Measurements from ENCODE around the gene CRYBG1. TPM values are rescaled to one million over a fixed set of nuclear protein-coding genes. Genes with fewer than 3 reads are reported as not detected.

The CRYBG1 gene
- total and polyA plus RNA-seq, 2 of the 13 experiments (the other 11 are each of a cell fraction or from before 2014, with no cell fraction given), result 10.1 to 21.9 TPM

- TF ChIP-seq ZMYM3 (CRISPR knock-in tag; IDR thresholded peaks at IDR 0.05) (no peak), ZSCAN5A (CRISPR knock-in tag; IDR thresholded peaks at IDR 0.05; ENCODE audit: borderline replicate concordance) (no peak), RAD21 (CRISPR knock-in tag; IDR thresholded peaks at IDR 0.05) (peak; percentile 31; the same call in 1 of the 2 replicates), HOXA5 (CRISPR knock-in tag; IDR thresholded peaks at IDR 0.05) (no peak), STAG1 (CRISPR knock-in tag; IDR thresholded peaks at IDR 0.05) (peak; percentile 73)
These were observed 25.7 kb upstream of the CRYBG1 start (continued) for GRCh38 chr6:106334646-106335448.

- in situ Hi-C loops (cut with HindIII; ENCODE audit: extremely low pct_ligation_motif_present, low pct_unique_long_range_greater_than_20kb) (loop anchor here (10.0 to 25.0 kb wide), 2 partner anchors 225 to 648 kb away; no protein-coding TSS in a partner anchor), intact Hi-C loops (cut with micrococcal nuclease; ENCODE audit: unreplicated experiment) (loop anchor here (1.0 to 5.0 kb wide), 3 partner anchors 106 to 227 kb away; no protein-coding TSS in a partner anchor)
- H3K27ac ChIP-seq (ENCODE audit: extremely low read length, insufficient read depth, low read length), result no peak overlapping the region
- ChIA-PET CTCF (ENCODE audit: low intra/inter-chr PET ratio, low total read pairs) (interaction anchor here (1.8 kb wide), 1 partner anchor 227 kb away, joined by 6 read pairs; no protein-coding TSS in a partner anchor), POLR2A (interaction anchor here (1.6 kb wide), 1 partner anchor 14 kb away, joined by 7 read pairs; the partner anchor contains the start of gene ATG5)
- ATAC-seq (peak; percentile 98), DNase-seq (ENCODE audit: low spot score) (peak; percentile 46), FAIRE-seq (peak; percentile 69)
- H3K9me3 ChIP-seq (ENCODE audit: low read length), result no peaks in the 10 kb centered on the region
- no peaks in the 10 kb centered on the region for H3K36me3 ChIP-seq (replicated peaks in 1 of 2; ENCODE audit: control insufficient read depth in 1 of 2, insufficient read depth in 2 of 2, low read length in 2 of 2)
- H3K4me2 ChIP-seq (ENCODE audit: low read depth, low read length), result peak overlapping the region; percentile 24; the same call in 1 of the 2 replicates
- no peaks in the 10 kb centered on the region for H4K20me1 ChIP-seq (ENCODE audit: insufficient read depth, low read length)
- no peak overlapping the region for H2AFZ ChIP-seq (ENCODE audit: low read length)
- TF ChIP-seq SMC3 (IDR thresholded peaks at IDR 0.05; ENCODE audit: low read length) (peak; percentile 28; the same call in 1 of the 2 replicates), STAG1 (CRISPR knock-in tag; IDR thresholded peaks at IDR 0.05) (peak; percentile 56), XRCC5 (optimal IDR thresholded peaks at IDR 0.05; ENCODE audit: low read length) (peak; percentile 26), ELF1 (CRISPR knock-in tag; IDR thresholded peaks at IDR 0.05) (no peak)
- TF ChIP-seq, protein P1, sequence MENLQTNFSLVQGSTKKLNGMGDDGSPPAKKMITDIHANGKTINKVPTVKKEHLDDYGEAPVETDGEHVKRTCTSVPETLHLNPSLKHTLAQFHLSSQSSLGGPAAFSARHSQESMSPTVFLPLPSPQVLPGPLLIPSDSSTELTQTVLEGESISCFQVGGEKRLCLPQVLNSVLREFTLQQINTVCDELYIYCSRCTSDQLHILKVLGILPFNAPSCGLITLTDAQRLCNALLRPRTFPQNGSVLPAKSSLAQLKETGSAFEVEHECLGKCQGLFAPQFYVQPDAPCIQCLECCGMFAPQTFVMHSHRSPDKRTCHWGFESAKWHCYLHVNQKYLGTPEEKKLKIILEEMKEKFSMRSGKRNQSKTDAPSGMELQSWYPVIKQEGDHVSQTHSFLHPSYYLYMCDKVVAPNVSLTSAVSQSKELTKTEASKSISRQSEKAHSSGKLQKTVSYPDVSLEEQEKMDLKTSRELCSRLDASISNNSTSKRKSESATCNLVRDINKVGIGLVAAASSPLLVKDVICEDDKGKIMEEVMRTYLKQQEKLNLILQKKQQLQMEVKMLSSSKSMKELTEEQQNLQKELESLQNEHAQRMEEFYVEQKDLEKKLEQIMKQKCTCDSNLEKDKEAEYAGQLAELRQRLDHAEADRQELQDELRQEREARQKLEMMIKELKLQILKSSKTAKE (CRISPR knock-in tag; IDR thresholded peaks at IDR 0.05; ENCODE audit: borderline replicate concordance), result no peak
- TF ChIP-seq, protein P2, sequence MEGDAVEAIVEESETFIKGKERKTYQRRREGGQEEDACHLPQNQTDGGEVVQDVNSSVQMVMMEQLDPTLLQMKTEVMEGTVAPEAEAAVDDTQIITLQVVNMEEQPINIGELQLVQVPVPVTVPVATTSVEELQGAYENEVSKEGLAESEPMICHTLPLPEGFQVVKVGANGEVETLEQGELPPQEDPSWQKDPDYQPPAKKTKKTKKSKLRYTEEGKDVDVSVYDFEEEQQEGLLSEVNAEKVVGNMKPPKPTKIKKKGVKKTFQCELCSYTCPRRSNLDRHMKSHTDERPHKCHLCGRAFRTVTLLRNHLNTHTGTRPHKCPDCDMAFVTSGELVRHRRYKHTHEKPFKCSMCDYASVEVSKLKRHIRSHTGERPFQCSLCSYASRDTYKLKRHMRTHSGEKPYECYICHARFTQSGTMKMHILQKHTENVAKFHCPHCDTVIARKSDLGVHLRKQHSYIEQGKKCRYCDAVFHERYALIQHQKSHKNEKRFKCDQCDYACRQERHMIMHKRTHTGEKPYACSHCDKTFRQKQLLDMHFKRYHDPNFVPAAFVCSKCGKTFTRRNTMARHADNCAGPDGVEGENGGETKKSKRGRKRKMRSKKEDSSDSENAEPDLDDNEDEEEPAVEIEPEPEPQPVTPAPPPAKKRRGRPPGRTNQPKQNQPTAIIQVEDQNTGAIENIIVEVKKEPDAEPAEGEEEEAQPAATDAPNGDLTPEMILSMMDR (CRISPR knock-in tag; IDR thresholded peaks at IDR 0.05), result peak; percentile 73
- no peaks in the 10 kb centered on the region for H3K79me2 ChIP-seq (ENCODE audit: insufficient read depth, low read length)
- no TSS peak for BruUV-seq (replicated peaks)
- no peak overlapping the region for H3K9ac ChIP-seq (ENCODE audit: insufficient read depth, low read depth, low read length)
- H3K4me3 ChIP-seq (replicated peaks in 1 of 3; ENCODE audit: insufficient read depth in 1 of 3, low read depth in 2 of 3, low read length in 3 of 3), result no peak overlapping the region
- no peaks in the 10 kb centered on the region for H3K4me1 ChIP-seq (ENCODE audit: insufficient read depth, low read length)
- WGBS (ENCODE audit: low lambda C conversion rate), result 22% methylated on average over 9 of the region's 9 CpGs
- peaks cover 0 to 8% of the 10 kb centered on the region in 2 experiments; a peak in 2 of 5 replicates for H3K27me3 ChIP-seq (ENCODE audit: control insufficient read depth in 1 of 2, insufficient read depth in 2 of 2, low read length in 2 of 2)
These were observed 21.0 kb upstream of the CRYBG1 start for GRCh38 chr6:106339334-106340029.
